GM23338 (cell line): Measurements from ENCODE around the gene ASRGL1. TPM values are rescaled to one million over a fixed set of nuclear protein-coding genes. Genes with fewer than 3 reads are reported as not detected.
A peak's percentile ranks its signal among the peaks of the same experiment; 100 is the strongest.
"Not testable (repeated sequence)": the region's sequence is repeated elsewhere in the genome, so short reads cannot be mapped to it uniquely, and the experiment has no call there.

ENCODE experiments used
- ATAC-seq: fragments of 200-7000 bp; cut with Tn5 transposase; 3 replicates; pipeline ENCODE4 v1.9.1; 2020
- DNase-seq: peaks from one replicate; pipeline ENCODE4 v3.0.0-alpha.2; 2015; ENCODE audit warnings: low spot score
- H2AFZ ChIP-seq: fragments of 200-600 bp; sonication (generic); 2 replicates; pipeline ENCODE4 v1.8.0; 2016; ENCODE audit warnings: antibody characterized with exemption, mild to moderate bottlenecking, moderate library complexity
- H3F3A ChIP-seq: fragments of 200-600 bp; sonication (generic); replicated peaks from 2 replicates; pipeline ENCODE4 v1.8.0; 2017; ENCODE audit warnings: antibody characterized with exemption, mixed run types, low read depth
- H3K27ac ChIP-seq: fragments of 200-600 bp; sonication (generic); 2 replicates; pipeline ENCODE4 v1.6.1; 2016; ENCODE audit warnings: low read depth
- H3K27me3 ChIP-seq: fragments of 200-600 bp; sonication (generic); 2 replicates; pipeline ENCODE4 v1.8.0; 2016; ENCODE audit warnings: mild to moderate bottlenecking, mixed run types, moderate library complexity; ENCODE audit not compliant: insufficient read depth
- H3K36me3 ChIP-seq: fragments of 200-600 bp; sonication (generic); 2 replicates; pipeline ENCODE4 v1.8.0; 2016; ENCODE audit warnings: mild to moderate bottlenecking; ENCODE audit not compliant: insufficient read depth
- H3K4me1 ChIP-seq: fragments of 200-600 bp; sonication (generic); 2 replicates; pipeline ENCODE4 v1.8.0; 2016; ENCODE audit warnings: mild to moderate bottlenecking, moderate library complexity; ENCODE audit not compliant: insufficient read depth
- H3K4me2 ChIP-seq: fragments of 200-600 bp; sonication (generic); 2 replicates; pipeline ENCODE4 v1.7.1; 2017; ENCODE audit warnings: mixed run types
- H3K4me3 ChIP-seq: fragments of 200-600 bp; sonication (generic); 2 replicates; pipeline ENCODE4 v1.6.1; 2016; ENCODE audit warnings: mixed run types
- H3K79me2 ChIP-seq: fragments of 200-600 bp; sonication (generic); replicated peaks from 2 replicates; pipeline ENCODE4 v1.8.0; 2017; ENCODE audit warnings: mild to moderate bottlenecking; ENCODE audit not compliant: insufficient read depth
- H3K9me2 ChIP-seq: fragments of 200-600 bp; sonication (generic); 2 replicates; pipeline ENCODE4 v1.8.0; 2017; ENCODE audit not compliant: insufficient read depth
- H4K20me1 ChIP-seq: fragments of 200-600 bp; sonication (generic); replicated peaks from 2 replicates; pipeline ENCODE4 v1.8.0; 2017; ENCODE audit warnings: mild to moderate bottlenecking; ENCODE audit not compliant: insufficient read depth
- H3K27ac Mint-ChIP-seq: 2 replicates; pipeline ENCODE4 v1.8.0; 2020; ENCODE audit warnings: inconsistent platforms, mild to moderate bottlenecking, moderate library complexity, mixed read lengths
- H3K27me3 Mint-ChIP-seq: 3 replicates; pipeline ENCODE4 v1.8.0; 2022; ENCODE audit warnings: low read depth, mild to moderate bottlenecking, moderate library complexity, mixed read lengths, inconsistent platforms; ENCODE audit not compliant: insufficient read depth, poor library complexity
- H3K36me3 Mint-ChIP-seq: 3 replicates; pipeline ENCODE4 v1.8.0; 2021; ENCODE audit warnings: low read depth, mild to moderate bottlenecking, inconsistent platforms, moderate library complexity, mixed read lengths
- H3K4me1 Mint-ChIP-seq: 3 replicates; pipeline ENCODE4 v1.8.0; 2020; ENCODE audit warnings: mild to moderate bottlenecking, inconsistent platforms, mixed read lengths
- H3K4me3 Mint-ChIP-seq: 3 replicates; pipeline ENCODE4 v1.8.0; 2021; ENCODE audit warnings: moderate library complexity, mild to moderate bottlenecking, inconsistent platforms, mixed read lengths
- H3K9me3 Mint-ChIP-seq: 3 replicates; pipeline ENCODE4 v1.8.0; 2020; ENCODE audit warnings: moderate library complexity, mild to moderate bottlenecking, inconsistent platforms, mixed read lengths
- CREB1 ChIP-seq: fragments of 250-450 bp; sonication (Bioruptor Pico); IDR thresholded peaks from 2 replicates; pipeline ENCODE4 v1.5.0; 2020; ENCODE audit warnings: low read depth, mild to moderate bottlenecking, moderate library complexity
- ETS1 ChIP-seq: IDR thresholded peaks from 2 replicates; pipeline ENCODE4 v1.6.1; 2016; ENCODE audit warnings: antibody characterized with exemption
- polyA plus RNA-seq: library from polyadenylated mRNA; unstranded; fragments of >200 nt; fragmentation: Nextera tagmentation; extraction: Ambion mirVana; gene quantifications from 2 replicates; pipeline ENCODE4 v1.2.1, GENCODE V29; 2016
- total RNA-seq: library from RNA; depleted of rRNA; stranded (reverse); fragments of >200 nt; shearing (Covaris generic); gene quantifications from 2 replicates; pipeline ENCODE4 v1.2.3, GENCODE V29; 2014
- TF ChIP-seq, protein P1 (sequence below), 2 experiments: fragments of 200-600 bp in 1 of 2; sonication (generic) in 1 of 2; conservative IDR thresholded peaks; 2 replicates each; pipeline versions ENCODE4 v1.5.1 to v1.6.1; 2016 to 2017; ENCODE audit warnings: antibody characterized with exemption in 2 of 2, low read depth in 2 of 2, mild to moderate bottlenecking in 2 of 2, moderate library complexity in 1 of 2

The ASRGL1 gene
- total and polyA plus RNA-seq, 2 experiments from 2014 or later: 32.9 to 50.3 TPM

- H3K4me3 ChIP-seq: no peak overlapping the region
- no peaks in the 10 kb centered on the region for H3F3A ChIP-seq
- Mint-ChIP-seq H3K4me3 (peak overlapping the region; percentile 13; the same call in 1 of the 3 replicates), H3K9me3 (no peaks in the 10 kb centered on the region), H3K36me3 (no peaks in the 10 kb centered on the region), H3K4me1 (peaks cover 10% of the 10 kb centered on the region), H3K27me3 (no peaks in the 10 kb centered on the region), H3K27ac (no peak overlapping the region)
- H2AFZ ChIP-seq: peak overlapping the region; percentile 84; the same call in 1 of the 2 replicates
- TF ChIP-seq ETS1 (no peak), CREB1 (CRISPR knock-in tag) (peak; percentile 54)
- TF ChIP-seq, protein P1, sequence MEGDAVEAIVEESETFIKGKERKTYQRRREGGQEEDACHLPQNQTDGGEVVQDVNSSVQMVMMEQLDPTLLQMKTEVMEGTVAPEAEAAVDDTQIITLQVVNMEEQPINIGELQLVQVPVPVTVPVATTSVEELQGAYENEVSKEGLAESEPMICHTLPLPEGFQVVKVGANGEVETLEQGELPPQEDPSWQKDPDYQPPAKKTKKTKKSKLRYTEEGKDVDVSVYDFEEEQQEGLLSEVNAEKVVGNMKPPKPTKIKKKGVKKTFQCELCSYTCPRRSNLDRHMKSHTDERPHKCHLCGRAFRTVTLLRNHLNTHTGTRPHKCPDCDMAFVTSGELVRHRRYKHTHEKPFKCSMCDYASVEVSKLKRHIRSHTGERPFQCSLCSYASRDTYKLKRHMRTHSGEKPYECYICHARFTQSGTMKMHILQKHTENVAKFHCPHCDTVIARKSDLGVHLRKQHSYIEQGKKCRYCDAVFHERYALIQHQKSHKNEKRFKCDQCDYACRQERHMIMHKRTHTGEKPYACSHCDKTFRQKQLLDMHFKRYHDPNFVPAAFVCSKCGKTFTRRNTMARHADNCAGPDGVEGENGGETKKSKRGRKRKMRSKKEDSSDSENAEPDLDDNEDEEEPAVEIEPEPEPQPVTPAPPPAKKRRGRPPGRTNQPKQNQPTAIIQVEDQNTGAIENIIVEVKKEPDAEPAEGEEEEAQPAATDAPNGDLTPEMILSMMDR (conservative IDR thresholded peaks at IDR 0.05; ENCODE audit: low read depth in 2 of 2): peak; percentile 93 to 99
- H3K9me2 ChIP-seq: no peaks in the 10 kb centered on the region
- peaks cover 4% of the 10 kb centered on the region for H3K4me1 ChIP-seq
- H3K27ac ChIP-seq: no peak overlapping the region
- no peaks in the 10 kb centered on the region for H4K20me1 ChIP-seq
- no peaks in the 10 kb centered on the region for H3K27me3 ChIP-seq
- H3K36me3 ChIP-seq: no peaks in the 10 kb centered on the region
- peak; percentile 85 for DNase-seq
- H3K79me2 ChIP-seq: no peaks in the 10 kb centered on the region
- ATAC-seq: peak; percentile 99
- H3K4me2 ChIP-seq: no peak overlapping the region
These were observed 12.3 kb upstream of the ASRGL1 start for GRCh38 chr11:62324731-62325556.

DNA sequence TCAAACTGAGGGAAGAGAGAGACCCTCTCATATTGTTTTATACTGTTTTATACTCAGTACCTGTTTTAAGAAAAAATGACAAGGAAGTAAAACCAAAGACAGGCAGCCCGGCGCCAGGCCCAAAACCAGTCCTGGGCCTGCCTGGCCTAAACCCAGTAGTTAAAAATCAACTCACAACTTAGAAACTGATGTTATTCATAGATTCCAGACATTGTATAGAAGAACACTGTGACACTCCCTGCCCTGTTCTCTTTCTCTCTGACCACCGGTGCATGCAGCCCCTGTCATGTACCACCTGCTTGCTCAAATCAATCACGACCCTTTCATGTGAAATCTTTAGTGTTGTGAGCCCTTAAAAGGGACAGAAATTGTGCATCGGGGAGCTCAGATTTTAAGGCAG lies 11.5 kb upstream of the ASRGL1 start:
- not testable (repeated sequence) for H3K9me2 ChIP-seq, DNase-seq, H3K27me3 Mint-ChIP-seq, H3K9me3 Mint-ChIP-seq, H3F3A ChIP-seq, H3K4me1 Mint-ChIP-seq, H3K36me3 Mint-ChIP-seq, H3K27me3 ChIP-seq, H2AFZ ChIP-seq, H3K4me3 ChIP-seq, H3K27ac Mint-ChIP-seq, H3K27ac ChIP-seq, H4K20me1 ChIP-seq, H3K4me3 Mint-ChIP-seq, H3K36me3 ChIP-seq, H3K79me2 ChIP-seq, H3K4me1 ChIP-seq, H3K4me2 ChIP-seq, ATAC-seq

- H3K4me3 ChIP-seq, H3K9me3 Mint-ChIP-seq, H3K79me2 ChIP-seq, H3K9me2 ChIP-seq, H3K27me3 Mint-ChIP-seq, H3K4me3 Mint-ChIP-seq, H3F3A ChIP-seq, H3K4me1 Mint-ChIP-seq, H2AFZ ChIP-seq, ATAC-seq, H3K36me3 Mint-ChIP-seq, H4K20me1 ChIP-seq, H3K27ac ChIP-seq, H3K4me2 ChIP-seq, H3K27ac Mint-ChIP-seq, H3K27me3 ChIP-seq, DNase-seq, H3K36me3 ChIP-seq, H3K4me1 ChIP-seq: not testable (repeated sequence)
These were observed 10.5 kb upstream of the ASRGL1 start for GRCh38 chr11:62326719-62327118.

GRCh38 chr11:62327541-62327940 lies 9.7 kb upstream of the ASRGL1 start:
- not testable (repeated sequence) for H3F3A ChIP-seq, H3K9me2 ChIP-seq, H3K9me3 Mint-ChIP-seq, H3K36me3 ChIP-seq, H4K20me1 ChIP-seq, H3K4me1 Mint-ChIP-seq, DNase-seq, H3K27me3 Mint-ChIP-seq, ATAC-seq, H3K4me3 ChIP-seq, H3K27me3 ChIP-seq, H3K27ac ChIP-seq, H3K79me2 ChIP-seq, H3K36me3 Mint-ChIP-seq, H3K4me3 Mint-ChIP-seq, H3K4me1 ChIP-seq, H3K27ac Mint-ChIP-seq
- Histone ChIP-seq H3K4me2 (peak overlapping the region; percentile 55; the same call in 1 of the 2 replicates), H2AFZ (peak overlapping the region; percentile 66)

DNA sequence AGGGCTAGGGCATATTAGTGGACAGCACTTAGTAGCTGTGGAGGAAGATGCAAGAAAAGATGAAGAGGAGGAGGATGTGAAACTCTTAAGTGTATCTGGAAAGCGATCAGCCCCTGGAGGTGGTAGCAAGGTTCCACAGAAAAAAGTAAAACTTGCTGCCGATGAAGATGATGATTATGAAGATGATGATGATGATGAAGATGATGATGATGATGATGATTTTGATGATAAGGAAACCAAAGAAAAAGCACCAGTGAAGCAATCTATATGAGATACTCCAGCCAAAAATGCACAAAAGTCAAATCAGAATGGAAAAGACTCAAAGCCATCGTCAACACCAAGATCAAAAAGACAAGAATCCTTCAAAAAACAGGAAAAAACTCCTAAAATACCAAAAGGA lies 6.0 kb upstream of the ASRGL1 start:
- not testable (repeated sequence) for H3K27me3 ChIP-seq, H3K36me3 Mint-ChIP-seq, H3K4me1 Mint-ChIP-seq, H3K27ac Mint-ChIP-seq, ATAC-seq, H4K20me1 ChIP-seq, H3K36me3 ChIP-seq, H3K79me2 ChIP-seq, H3K27ac ChIP-seq, H3K4me2 ChIP-seq, H3K9me3 Mint-ChIP-seq, H3K4me3 ChIP-seq, H3K27me3 Mint-ChIP-seq, DNase-seq, H3F3A ChIP-seq, H3K4me1 ChIP-seq, H3K9me2 ChIP-seq, H2AFZ ChIP-seq, H3K4me3 Mint-ChIP-seq
